WTC11 (cell line): Measurements from ENCODE around the gene SH2B3. TPM values are rescaled to one million over a fixed set of nuclear protein-coding genes. Genes with fewer than 3 reads are reported as not detected.
A peak's percentile ranks its signal among the peaks of the same experiment; 100 is the strongest.

ENCODE experiments used
- ATAC-seq: fragments of 200-7000 bp; cut with Tn5 transposase; 2 replicates; pipeline ENCODE4 v1.10.0; 2021; ENCODE audit warnings: mild to moderate bottlenecking, moderate library complexity
- CTCF ChIA-PET: fragments of 300-600 bp; sonication (Branson Sonifier 250); formaldehyde crosslinking; loops from one replicate; lab custom pipeline; 2021; ENCODE audit warnings: antibody characterized with exemption; lab: Charles Lee
- POLR2A ChIA-PET: fragments of 350-600 bp; sonication (Branson Sonifier 250); formaldehyde crosslinking; loops from one replicate; lab custom pipeline; 2021; ENCODE audit warnings: antibody characterized with exemption; lab: Charles Lee
- DNase-seq: peaks from one replicate; pipeline ENCODE4 v3.0.0; 2021; ENCODE audit warnings: low spot score
- H3K27ac Mint-ChIP-seq: 2 replicates; pipeline ENCODE4 v1.8.0; 2021; ENCODE audit warnings: mixed read lengths
- H3K27me3 Mint-ChIP-seq: 2 replicates; pipeline ENCODE4 v1.8.0; 2021; ENCODE audit warnings: low read depth, mild to moderate bottlenecking, moderate library complexity, mixed read lengths
- H3K36me3 Mint-ChIP-seq: 2 replicates; pipeline ENCODE4 v1.8.0; 2021; ENCODE audit warnings: mixed read lengths
- H3K4me1 Mint-ChIP-seq: 2 replicates; pipeline ENCODE4 v1.8.0; 2022; ENCODE audit warnings: mixed read lengths
- H3K4me3 Mint-ChIP-seq: 2 replicates; pipeline ENCODE4 v1.8.0; 2021; ENCODE audit warnings: mild to moderate bottlenecking, moderate library complexity, mixed read lengths
- H3K9me3 Mint-ChIP-seq: 2 replicates; pipeline ENCODE4 v1.8.0; 2021; ENCODE audit warnings: mixed read lengths
- ARID4B ChIP-seq: sonication (generic); formaldehyde crosslinking; IDR thresholded peaks from 2 replicates; pipeline ENCODE4 v1.8.0; 2023; ENCODE audit warnings: missing genetic modification reagents, mild to moderate bottlenecking, borderline replicate concordance
- CREB1 ChIP-seq: sonication (generic); formaldehyde crosslinking; IDR thresholded peaks from 2 replicates; pipeline ENCODE4 v1.8.0; 2023; ENCODE audit warnings: mild to moderate bottlenecking, missing genetic modification reagents
- FOXK1 ChIP-seq: sonication (generic); formaldehyde crosslinking; IDR thresholded peaks from 2 replicates; pipeline ENCODE4 v1.8.0; 2022; ENCODE audit warnings: mild to moderate bottlenecking, moderate library complexity, missing genetic modification reagents
- NFYB ChIP-seq: sonication (generic); formaldehyde crosslinking; conservative IDR thresholded peaks from 2 replicates; pipeline ENCODE4 v1.8.0; 2022; ENCODE audit warnings: low read depth, missing genetic modification reagents
- PRRX2 ChIP-seq: fragments of 250-450 bp; sonication (Bioruptor Pico); IDR thresholded peaks from 2 replicates; pipeline ENCODE4 v1.8.0; 2021; ENCODE audit warnings: mild to moderate bottlenecking
- SOX15 ChIP-seq: fragments of 250-450 bp; sonication (Bioruptor Pico); IDR thresholded peaks from 2 replicates; pipeline ENCODE4 v1.9.0; 2021; ENCODE audit warnings: mild to moderate bottlenecking
- TCF7 ChIP-seq: sonication (generic); formaldehyde crosslinking; IDR thresholded peaks from 2 replicates; pipeline ENCODE4 v1.8.0; 2022; ENCODE audit warnings: mild to moderate bottlenecking, low read depth, missing genetic modification reagents, moderate library complexity
- TEAD1 ChIP-seq: sonication (generic); formaldehyde crosslinking; IDR thresholded peaks from 2 replicates; pipeline ENCODE4 v1.8.0; 2022; ENCODE audit warnings: mild to moderate bottlenecking, missing genetic modification reagents
- TP53 ChIP-seq: sonication (generic); formaldehyde crosslinking; IDR thresholded peaks from 2 replicates; pipeline ENCODE4 v1.8.1; 2023; ENCODE audit warnings: mild to moderate bottlenecking, missing genetic modification reagents
- ZNF423 ChIP-seq: fragments of 250-450 bp; sonication (Bioruptor Pico); IDR thresholded peaks from 2 replicates; pipeline ENCODE4 v2.1.2; 2022; ENCODE audit warnings: mild to moderate bottlenecking, moderate library complexity
- ZNF425 ChIP-seq: fragments of 250-450 bp; sonication (Bioruptor Pico); conservative IDR thresholded peaks from 2 replicates; pipeline ENCODE4 v1.9.0; 2021; ENCODE audit warnings: mild to moderate bottlenecking
- total RNA-seq: library from RNA; stranded (reverse); gene quantifications from 3 replicates; pipeline ENCODE4 v1.2.3, GENCODE V29; 2021
- TF ChIP-seq, protein P1 (sequence below): sonication (generic); formaldehyde crosslinking; IDR thresholded peaks from 2 replicates; pipeline ENCODE4 v1.8.0; 2023; ENCODE audit warnings: mild to moderate bottlenecking, missing genetic modification reagents
- TF ChIP-seq, protein P2 (sequence below): fragments of 250-450 bp; sonication (Bioruptor Pico); IDR thresholded peaks from 2 replicates; pipeline ENCODE4 v1.9.0; 2021; ENCODE audit warnings: moderate library complexity, mild to moderate bottlenecking, inconsistent platforms, borderline replicate concordance

The SH2B3 gene
- total RNA-seq, 1 experiment from 2014 or later = 31.8 TPM

DNA sequence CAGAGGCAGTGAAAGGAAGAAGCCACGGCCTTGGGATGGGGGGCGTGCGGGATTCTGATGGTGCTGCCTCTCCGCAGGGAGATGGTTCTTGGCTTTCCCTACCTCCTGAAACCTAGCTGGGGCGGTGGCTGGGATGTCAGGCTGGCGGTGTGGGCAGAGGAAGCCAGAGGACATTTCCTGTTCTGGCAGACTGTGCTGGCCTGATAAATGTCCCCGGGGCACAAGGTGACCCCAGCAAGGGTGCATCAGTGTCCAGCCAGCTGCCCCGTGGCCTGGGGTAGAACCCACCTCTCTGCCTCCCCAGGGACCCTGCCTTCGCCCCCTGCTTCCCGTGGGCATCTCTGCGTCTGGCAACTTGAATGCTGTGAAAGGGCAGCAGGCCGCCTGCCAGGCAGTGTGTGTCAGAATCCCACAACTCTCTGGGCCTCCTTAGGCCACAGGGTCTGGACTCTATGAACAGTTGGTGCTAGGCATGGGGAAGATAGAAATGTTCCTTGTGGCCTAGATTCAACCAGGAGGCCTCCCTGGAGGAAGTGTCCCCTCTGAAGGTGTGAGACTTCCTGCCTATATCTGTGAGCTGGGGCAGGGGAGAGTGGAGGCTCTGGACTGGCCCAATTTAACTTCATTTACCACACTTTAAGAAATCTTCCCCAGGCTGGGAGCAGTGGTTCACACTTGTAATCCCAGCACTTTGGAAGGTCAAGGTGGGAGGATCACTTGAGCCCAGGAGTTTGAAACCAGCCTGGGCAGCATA lies 4.9 kb downstream of the SH2B3 start:
- ChIA-PET POLR2A (interaction anchor here (0.6 kb wide), 1 partner anchor 223 kb away, joined by 4 read pairs; no protein-coding TSS in a partner anchor), CTCF (interaction anchor here (1.0 to 3.5 kb wide), 5 partner anchors 6 to 40 kb away, joined by 8 to 48 read pairs (median 33); no protein-coding TSS in a partner anchor)
- H3K4me3 Mint-ChIP-seq = no peak overlapping the region
- DNase-seq (no peak), ATAC-seq (no peak)
- H3K9me3 Mint-ChIP-seq = no peaks in the 10 kb centered on the region
- no peaks in the 10 kb centered on the region for H3K36me3 Mint-ChIP-seq
- TF ChIP-seq, protein P1, sequence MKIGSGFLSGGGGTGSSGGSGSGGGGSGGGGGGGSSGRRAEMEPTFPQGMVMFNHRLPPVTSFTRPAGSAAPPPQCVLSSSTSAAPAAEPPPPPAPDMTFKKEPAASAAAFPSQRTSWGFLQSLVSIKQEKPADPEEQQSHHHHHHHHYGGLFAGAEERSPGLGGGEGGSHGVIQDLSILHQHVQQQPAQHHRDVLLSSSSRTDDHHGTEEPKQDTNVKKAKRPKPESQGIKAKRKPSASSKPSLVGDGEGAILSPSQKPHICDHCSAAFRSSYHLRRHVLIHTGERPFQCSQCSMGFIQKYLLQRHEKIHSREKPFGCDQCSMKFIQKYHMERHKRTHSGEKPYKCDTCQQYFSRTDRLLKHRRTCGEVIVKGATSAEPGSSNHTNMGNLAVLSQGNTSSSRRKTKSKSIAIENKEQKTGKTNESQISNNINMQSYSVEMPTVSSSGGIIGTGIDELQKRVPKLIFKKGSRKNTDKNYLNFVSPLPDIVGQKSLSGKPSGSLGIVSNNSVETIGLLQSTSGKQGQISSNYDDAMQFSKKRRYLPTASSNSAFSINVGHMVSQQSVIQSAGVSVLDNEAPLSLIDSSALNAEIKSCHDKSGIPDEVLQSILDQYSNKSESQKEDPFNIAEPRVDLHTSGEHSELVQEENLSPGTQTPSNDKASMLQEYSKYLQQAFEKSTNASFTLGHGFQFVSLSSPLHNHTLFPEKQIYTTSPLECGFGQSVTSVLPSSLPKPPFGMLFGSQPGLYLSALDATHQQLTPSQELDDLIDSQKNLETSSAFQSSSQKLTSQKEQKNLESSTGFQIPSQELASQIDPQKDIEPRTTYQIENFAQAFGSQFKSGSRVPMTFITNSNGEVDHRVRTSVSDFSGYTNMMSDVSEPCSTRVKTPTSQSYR = no peak
- TF ChIP-seq ZNF425 (CRISPR knock-in tag) (no peak), TCF7 (no peak), TEAD1 (CRISPR knock-in tag) (no peak), FOXK1 (no peak), CREB1 (no peak), TP53 (CRISPR knock-in tag) (no peak), PRRX2 (CRISPR knock-in tag) (no peak)
- TF ChIP-seq, protein P2, sequence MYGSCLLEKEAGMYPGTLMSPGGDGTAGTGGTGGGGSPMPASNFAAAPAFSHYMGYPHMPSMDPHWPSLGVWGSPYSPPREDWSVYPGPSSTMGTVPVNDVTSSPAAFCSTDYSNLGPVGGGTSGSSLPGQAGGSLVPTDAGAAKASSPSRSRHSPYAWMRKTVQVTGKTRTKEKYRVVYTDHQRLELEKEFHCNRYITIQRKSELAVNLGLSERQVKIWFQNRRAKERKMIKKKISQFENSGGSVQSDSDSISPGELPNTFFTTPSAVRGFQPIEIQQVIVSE = no peak
- no peaks in the 10 kb centered on the region for H3K27me3 Mint-ChIP-seq
- H3K27ac Mint-ChIP-seq = 0 out of 2 replicates have a peak overlapping the region, but pooled peaks have one; percentile 36
- peaks cover 72% of the 10 kb centered on the region for H3K4me1 Mint-ChIP-seq

DNA sequence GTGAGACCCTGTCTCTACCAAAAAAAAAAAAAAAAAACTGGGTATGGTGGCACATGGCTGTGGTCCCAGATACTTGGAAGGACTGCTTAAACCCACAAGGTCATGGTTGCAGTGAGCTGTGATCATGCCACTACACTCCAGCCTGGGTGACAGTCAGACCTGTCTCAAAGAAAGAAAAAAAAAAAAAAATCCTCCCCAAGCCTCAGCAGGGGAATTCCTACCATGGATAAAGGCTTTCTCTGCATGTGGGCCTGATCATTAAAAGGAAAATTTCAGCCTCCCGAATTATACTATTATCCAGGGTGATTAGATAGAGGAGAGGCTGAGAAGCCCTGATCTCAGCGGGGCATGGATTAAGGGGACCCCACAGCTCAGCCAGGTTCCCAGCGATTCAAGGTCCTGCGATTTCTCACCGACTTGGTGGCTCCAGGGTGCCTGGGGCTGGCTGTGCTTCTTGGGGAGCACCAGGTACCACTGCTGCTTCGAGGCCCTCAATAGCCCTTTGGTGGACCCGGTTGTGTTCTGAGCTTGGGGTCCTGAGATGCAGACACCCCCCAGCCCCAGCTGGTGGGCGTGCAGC lies 5.6 kb downstream of the SH2B3 start:
- no peak for ATAC-seq
- POLR2A ChIA-PET = interaction anchor here (0.6 to 1.3 kb wide), 4 partner anchors 8 to 223 kb away, joined by 3 to 5 read pairs (median 4); no protein-coding TSS in a partner anchor
- no peak overlapping the region; the same call in 1 of the 2 replicates for H3K27ac Mint-ChIP-seq

DNA sequence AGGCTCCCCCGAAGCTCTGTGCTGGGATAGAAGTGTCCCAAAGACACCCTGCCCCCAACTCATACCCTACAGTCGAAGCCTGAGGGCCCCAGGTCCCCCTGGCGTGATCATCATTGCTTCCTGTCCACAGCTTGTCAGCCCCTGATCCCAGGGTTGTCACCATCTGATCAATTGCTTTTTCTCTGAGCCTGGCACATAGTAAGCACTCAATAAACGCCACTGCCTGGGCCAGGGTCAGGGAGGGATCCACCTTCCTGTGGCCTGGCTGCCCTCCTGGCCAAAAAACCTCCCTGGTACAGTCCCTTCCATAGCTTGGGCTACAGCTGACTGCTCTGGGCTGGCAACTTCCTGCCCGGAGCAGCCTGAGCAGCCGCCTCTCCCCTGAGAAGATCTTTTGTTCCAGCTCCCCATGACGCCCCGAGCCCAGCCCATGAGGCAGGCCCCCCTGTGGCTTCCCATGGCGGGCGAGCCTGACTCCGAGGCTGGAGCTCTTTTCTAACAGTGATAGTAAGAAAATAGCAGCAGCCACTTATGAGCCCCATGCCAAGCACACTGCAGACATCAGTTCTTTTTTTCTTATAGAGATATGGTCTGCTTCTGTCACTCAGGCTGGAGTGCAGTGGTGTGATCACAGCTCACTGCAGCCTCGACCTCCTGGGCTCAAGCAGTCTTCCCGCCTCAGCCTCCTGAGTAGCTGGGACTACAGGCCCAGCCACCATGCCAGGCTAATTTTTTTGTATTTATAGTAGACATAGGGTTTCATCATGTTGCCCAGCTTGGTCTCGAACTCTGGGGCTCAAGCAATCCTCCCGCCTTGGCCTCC lies 6.5 kb downstream of the SH2B3 start:
- POLR2A ChIA-PET = interaction anchor here (0.9 to 1.4 kb wide), 4 partner anchors 9 to 35 kb away, joined by 3 to 5 read pairs (median 4); no protein-coding TSS in a partner anchor
- Mint-ChIP-seq H3K9me3 (no peaks in the 10 kb centered on the region), H3K4me3 (peak overlapping the region; percentile 11; the same call in 1 of the 2 replicates), H3K4me1 (peaks cover 67% of the 10 kb centered on the region), H3K36me3 (no peaks in the 10 kb centered on the region), H3K27ac (peak overlapping the region; percentile 58), H3K27me3 (no peaks in the 10 kb centered on the region)
- peak; percentile 73 for ATAC-seq
- no peak for TF ChIP-seq ARID4B
- peak; percentile 99 for TF ChIP-seq ZNF423 (CRISPR knock-in tag)
- CTCF ChIA-PET = interaction anchor here (0.7 to 3.5 kb wide), 8 partner anchors 8 to 113 kb away, joined by 3 to 48 read pairs (median 6); no protein-coding TSS in a partner anchor
- DNase-seq = peak; percentile 63

More for the DNA sequence above, 5.6 kb downstream of the SH2B3 start:
- Mint-ChIP-seq H3K9me3 (no peaks in the 10 kb centered on the region), H3K4me3 (no peak overlapping the region), H3K4me1 (peaks cover 72% of the 10 kb centered on the region), H3K36me3 (no peaks in the 10 kb centered on the region), H3K27me3 (no peaks in the 10 kb centered on the region)
- CTCF ChIA-PET = interaction anchor here (1.4 to 3.5 kb wide), 5 partner anchors 7 to 112 kb away, joined by 4 to 48 read pairs (median 33); no protein-coding TSS in a partner anchor
- DNase-seq = no peak
- TF ChIP-seq NFYB (CRISPR knock-in tag) = no peak
- no peak for TF ChIP-seq SOX15 (CRISPR knock-in tag)
